HEK293 (cell line): ENCODE measurements around the gene ANK2.

Experiments used
- CTCF ChIA-PET: fragments of 350-600 bp; formaldehyde crosslinking; extraction: SDS; loops from one replicate; lab custom pipeline; 2021; ENCODE audit warnings: antibody characterized with exemption; lab: Yijun Ruan, JAX
- POLR2A ChIA-PET: fragments of 300-600 bp; formaldehyde crosslinking; extraction: SDS; loops from one replicate; lab custom pipeline; 2020; ENCODE audit warnings: antibody characterized with exemption, inconsistent platforms; lab: Yijun Ruan, JAX
- H3K27ac ChIP-seq: fragments of 200-500 bp; sonication (Bioruptor generic); 2 replicates; pipeline ENCODE4 v1.5.1; 2014; ENCODE audit warnings: low read depth, low read length, control low read depth, inconsistent platforms; ENCODE audit errors: extremely low read depth
- H3K36me3 ChIP-seq, 2 experiments: fragments of 200-500 bp in 1 of 2; sonication (Bioruptor generic) in 1 of 2; 1 replicate in 1 of 2; 2 replicates in 1 of 2; pipeline ENCODE4 v1.5.1; 2014 to 2017; ENCODE audit warnings: inconsistent platforms in 2 of 2, low read length in 2 of 2; ENCODE audit not compliant: control insufficient read depth in 2 of 2, insufficient read depth in 1 of 2
- H3K4me1 ChIP-seq: fragments of 200-500 bp; sonication (Bioruptor generic); 2 replicates; pipeline ENCODE4 v1.5.1; 2014; ENCODE audit warnings: mild to moderate bottlenecking, low read length, inconsistent platforms; ENCODE audit not compliant: control insufficient read depth, insufficient read depth
- H3K4me3 ChIP-seq: 2 replicates; pipeline ENCODE4 v1.5.1; 2011; ENCODE audit warnings: low read depth, mild to moderate bottlenecking, control low read depth, low read length, moderate library complexity
- H3K9me3 ChIP-seq: fragments of 200-500 bp; sonication (Bioruptor generic); 2 replicates; pipeline ENCODE4 v1.5.1; 2014; ENCODE audit warnings: low read depth, low read length, inconsistent platforms; ENCODE audit not compliant: control insufficient read depth, insufficient read depth
- BCL6B ChIP-seq: fragments of 450-650 bp; formaldehyde crosslinking; IDR thresholded peaks from 2 replicates; pipeline ENCODE4 v1.5.1; 2017; ENCODE audit warnings: missing biosample characterization, missing genetic modification characterization
- KLF16 ChIP-seq: fragments of 450-650 bp; formaldehyde crosslinking; IDR thresholded peaks from 2 replicates; pipeline ENCODE4 v1.5.1; 2017; ENCODE audit warnings: missing biosample characterization, missing genetic modification characterization
- KLF17 ChIP-seq: fragments of 450-650 bp; formaldehyde crosslinking; IDR thresholded peaks from 2 replicates; pipeline ENCODE4 v1.5.1; 2016; ENCODE audit warnings: missing biosample characterization, missing genetic modification characterization
- SP2 ChIP-seq: fragments of 450-650 bp; formaldehyde crosslinking; IDR thresholded peaks from 2 replicates; pipeline ENCODE4 v1.5.1; 2016; ENCODE audit warnings: missing biosample characterization, missing genetic modification characterization
- TSHZ1 ChIP-seq: fragments of 450-650 bp; formaldehyde crosslinking; IDR thresholded peaks from 2 replicates; pipeline ENCODE4 v1.5.1; 2016; ENCODE audit warnings: missing biosample characterization, missing genetic modification characterization, borderline replicate concordance
- YY1 ChIP-seq: fragments of 450-650 bp; formaldehyde crosslinking; IDR thresholded peaks from 2 replicates; pipeline ENCODE4 v1.5.1; 2018; ENCODE audit warnings: missing biosample characterization, missing genetic modification characterization
- ZBTB26 ChIP-seq: fragments of 450-650 bp; formaldehyde crosslinking; optimal IDR thresholded peaks from 2 replicates; pipeline ENCODE3; 2016; ENCODE audit warnings: missing biosample characterization, mild to moderate bottlenecking, missing genetic modification characterization
- ZBTB49 ChIP-seq: fragments of 450-650 bp; formaldehyde crosslinking; IDR thresholded peaks from 2 replicates; pipeline ENCODE4 v1.5.1; 2016; ENCODE audit warnings: missing biosample characterization, missing genetic modification characterization, low read depth
- ZNF114 ChIP-seq: fragments of 450-650 bp; formaldehyde crosslinking; IDR thresholded peaks from 2 replicates; pipeline ENCODE4 v1.5.0; 2017; ENCODE audit warnings: missing biosample characterization, missing genetic modification characterization
- ZNF121 ChIP-seq: fragments of 450-650 bp; formaldehyde crosslinking; IDR thresholded peaks from 2 replicates; pipeline ENCODE4 v1.5.1; 2016; ENCODE audit warnings: missing biosample characterization, missing genetic modification characterization
- ZNF354C ChIP-seq: fragments of 450-650 bp; formaldehyde crosslinking; IDR thresholded peaks from 2 replicates; pipeline ENCODE4 v1.5.1; 2016; ENCODE audit warnings: missing biosample characterization, missing genetic modification characterization, low read depth, borderline replicate concordance
- ZNF501 ChIP-seq: fragments of 450-650 bp; formaldehyde crosslinking; IDR thresholded peaks from 2 replicates; pipeline ENCODE4 v1.5.1; 2016; ENCODE audit warnings: missing biosample characterization, missing genetic modification characterization
- ZNF585B ChIP-seq: fragments of 450-650 bp; formaldehyde crosslinking; IDR thresholded peaks from 2 replicates; pipeline ENCODE4 v1.5.1; 2016; ENCODE audit warnings: missing biosample characterization, missing genetic modification characterization
- ZNF626 ChIP-seq: fragments of 450-650 bp; sonication (Bioruptor Pico); formaldehyde crosslinking; IDR thresholded peaks from 2 replicates; pipeline ENCODE4 v1.5.1; 2018; ENCODE audit warnings: missing biosample characterization, missing genetic modification characterization, inconsistent platforms
- ZNF704 ChIP-seq: fragments of 450-650 bp; formaldehyde crosslinking; IDR thresholded peaks from 2 replicates; pipeline ENCODE4 v1.5.1; 2016; ENCODE audit warnings: missing biosample characterization, missing genetic modification characterization
- ZXDB ChIP-seq: fragments of 450-650 bp; formaldehyde crosslinking; IDR thresholded peaks from 2 replicates; pipeline ENCODE4 v1.5.1; 2016; ENCODE audit warnings: missing biosample characterization, missing genetic modification characterization

ANK2 gene

GRCh38 chr4:113042502-113042901 is 7.0 kb upstream of the ANK2 start:
- Histone ChIP-seq H3K9me3 (no peaks in the 10 kb centered on the region), H3K4me1 (no peaks in the 10 kb centered on the region), H3K27ac (no peak overlapping the region), H3K36me3 (no peaks in the 10 kb centered on the region), H3K4me3 (no peak overlapping the region)
- CTCF ChIA-PET = no interaction called here
- POLR2A ChIA-PET = no interaction called here
- no peak for TF ChIP-seq KLF16 (tag by site-specific recombination)
- TF ChIP-seq ZNF501 = no peak
- TF ChIP-seq BCL6B (tag by site-specific recombination) = no peak
- no peak for TF ChIP-seq ZBTB26 (tag by site-specific recombination)
- no peak for TF ChIP-seq ZNF114 (tag by site-specific recombination)
- TF ChIP-seq ZBTB49 (tag by site-specific recombination) = no peak
- TF ChIP-seq TSHZ1 (tag by site-specific recombination) = no peak
- no peak for TF ChIP-seq ZNF121 (tag by site-specific recombination)
- TF ChIP-seq ZNF585B = no peak
- no peak for TF ChIP-seq KLF17 (tag by site-specific recombination)

- POLR2A ChIA-PET = no interaction called here
- Histone ChIP-seq H3K36me3 (no peaks in the 10 kb centered on the region), H3K27ac (no peak overlapping the region), H3K4me3 (no peak overlapping the region), H3K9me3 (no peaks in the 10 kb centered on the region), H3K4me1 (no peaks in the 10 kb centered on the region)
- no peak for TF ChIP-seq ZNF704
- no peak for TF ChIP-seq SP2 (tag by site-specific recombination)
- no peak for TF ChIP-seq YY1 (tag by site-specific recombination)
- no peak for TF ChIP-seq ZNF626
- TF ChIP-seq ZNF354C = no peak
- TF ChIP-seq ZXDB (tag by site-specific recombination) = no peak
- CTCF ChIA-PET = interaction anchor here (0.7 kb wide), 1 partner anchor 114 kb away, joined by 3 read pairs; no protein-coding TSS in a partner anchor
Observed at GRCh38 chr4:113043591-113043990, 5.9 kb upstream of the ANK2 start.
